Daoy (cell line): ENCODE results near the gene POU3F3. TPM values are rescaled to one million over a fixed set of nuclear protein-coding genes. Genes with fewer than 3 reads are reported as not detected.
A peak's percentile ranks its signal among the peaks of the same experiment; 100 is the strongest.

Experiments
- DNase-seq: peaks from one replicate; pipeline ENCODE4 v3.0.0-alpha.2; 2015; ENCODE audit warnings: low read depth
- total RNA-seq: library from RNA; depleted of rRNA; stranded (reverse); fragments of >200 nt; shearing (Covaris generic); gene quantifications from 2 replicates; pipeline ENCODE4 v1.2.3, GENCODE V29; 2014; rRNA removed

Gene POU3F3
- total RNA-seq, result 5.8 and 6.5 TPM in 2 replicates

DNA sequence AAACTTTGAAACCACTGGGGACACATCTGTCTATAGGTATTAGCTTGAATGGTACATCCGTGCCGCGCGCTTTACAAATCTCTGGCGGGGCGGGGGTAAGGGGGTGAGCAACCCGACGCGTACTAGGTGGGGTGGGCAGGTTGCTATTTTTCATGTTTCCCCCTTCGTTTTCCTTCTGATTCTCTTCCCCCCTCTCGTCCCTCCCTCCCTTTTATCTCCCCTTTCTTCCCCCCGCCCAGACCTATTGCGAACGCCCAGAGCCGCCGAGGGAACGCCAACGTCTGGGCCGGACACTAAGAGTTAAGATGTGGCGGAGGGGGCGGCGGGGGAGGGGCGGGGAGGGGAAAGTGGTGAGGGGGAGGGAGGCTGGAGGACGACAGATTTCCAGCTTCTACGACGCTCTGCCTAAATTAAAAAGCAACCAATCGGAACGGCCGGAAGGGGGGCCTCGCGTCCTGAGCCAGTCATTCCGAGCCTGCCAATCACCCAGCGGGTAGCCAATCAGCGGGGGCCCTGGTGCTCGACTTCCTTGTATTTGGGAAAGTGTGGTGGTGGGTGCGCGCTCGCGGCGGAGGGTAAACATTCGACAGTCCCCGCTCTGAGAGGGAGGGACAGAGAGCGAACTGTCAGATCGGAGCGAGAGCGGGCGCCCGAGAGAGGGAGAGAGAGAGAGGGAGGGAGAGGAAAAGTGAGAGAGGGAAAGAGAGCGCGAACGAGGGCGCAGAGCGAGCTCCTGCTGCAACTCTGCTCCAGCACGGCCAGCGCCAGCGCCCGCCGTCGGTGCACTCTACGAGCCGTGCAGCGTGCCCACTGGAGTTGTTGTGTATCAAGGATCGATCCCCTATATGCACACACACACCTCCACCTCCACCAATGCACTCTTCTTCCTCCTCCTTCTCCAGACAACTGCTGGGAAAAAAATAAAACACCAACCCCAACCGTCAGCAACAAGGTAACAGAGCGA, at the start of gene POU3F3:
Gene POU3F3, plus strand, starts transcription at position 582 of the 964 bp plus-strand sequence. CDS start 1,396 bp downstream, outside the sequence.
- peak; percentile 98 for DNase-seq

GRCh38 chr2:104804148-104804890, 49.6 kb upstream of the POU3F3 start:
- peak; percentile 23 for DNase-seq

GRCh38 chr2:104812286-104812685, 41.6 kb upstream of the POU3F3 start:
- peak; percentile 41 for DNase-seq

- no peak for DNase-seq
Measured at GRCh38 chr2:104816143-104816542, 37.8 kb upstream of the POU3F3 start.

DNA sequence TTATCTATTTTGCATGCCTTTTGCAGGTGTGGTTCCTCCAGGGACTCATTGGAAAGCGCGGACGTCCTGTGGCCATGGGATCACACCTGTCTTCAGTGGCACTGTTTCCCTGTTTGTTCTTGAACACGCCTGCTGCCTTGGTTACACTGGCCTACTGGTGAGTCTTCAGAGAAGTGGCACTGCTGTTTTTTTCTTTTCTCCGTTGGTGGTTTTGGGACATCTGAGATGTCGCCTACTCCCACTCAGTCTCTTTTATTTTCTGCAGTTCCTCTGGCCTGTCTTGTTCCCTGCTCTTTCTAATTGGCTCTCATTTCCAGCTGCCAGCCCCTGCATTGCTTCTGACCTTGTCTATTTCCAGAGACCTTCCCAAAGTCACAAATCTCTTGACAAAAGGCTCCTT, 35.7 kb upstream of the POU3F3 start:
- no peak for DNase-seq

GRCh38 chr2:104820126-104820525, 33.8 kb upstream of the POU3F3 start:
- no peak for DNase-seq

DNA sequence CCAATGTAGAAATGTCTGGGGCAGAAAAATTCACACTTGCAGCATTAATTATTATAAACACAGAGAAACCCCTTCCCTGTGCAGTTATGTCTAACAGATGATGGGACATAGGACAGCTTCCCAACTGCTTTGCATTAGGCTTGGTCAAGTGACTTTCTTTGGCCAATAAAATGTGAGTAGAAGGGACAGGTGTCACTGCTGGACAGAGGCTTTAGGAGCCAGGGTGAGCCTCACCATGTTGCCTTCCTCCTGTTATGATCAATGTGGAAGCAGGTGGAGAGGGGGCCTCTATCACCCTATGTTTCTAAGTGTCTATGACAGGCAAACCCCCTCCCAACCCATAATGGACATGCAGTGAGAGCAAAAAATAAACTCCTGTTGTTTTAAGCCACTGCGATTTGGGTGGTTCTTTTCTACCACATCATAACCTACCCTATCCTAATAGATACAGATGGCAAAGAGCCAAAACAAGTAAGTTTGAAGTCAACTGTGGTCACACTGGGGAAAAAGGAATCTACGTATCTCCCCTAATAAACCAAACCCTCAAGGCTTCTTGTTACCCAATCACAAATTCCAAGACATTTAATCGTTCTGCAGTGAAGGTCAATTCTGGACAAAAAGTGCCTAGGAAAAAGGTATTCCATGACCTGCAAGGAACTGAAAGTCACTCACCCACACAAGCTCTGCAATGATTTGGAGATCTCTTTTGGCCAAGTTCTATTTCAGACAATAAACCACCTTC, 28.6 kb upstream of the POU3F3 start:
- DNase-seq, result no peak

DNA sequence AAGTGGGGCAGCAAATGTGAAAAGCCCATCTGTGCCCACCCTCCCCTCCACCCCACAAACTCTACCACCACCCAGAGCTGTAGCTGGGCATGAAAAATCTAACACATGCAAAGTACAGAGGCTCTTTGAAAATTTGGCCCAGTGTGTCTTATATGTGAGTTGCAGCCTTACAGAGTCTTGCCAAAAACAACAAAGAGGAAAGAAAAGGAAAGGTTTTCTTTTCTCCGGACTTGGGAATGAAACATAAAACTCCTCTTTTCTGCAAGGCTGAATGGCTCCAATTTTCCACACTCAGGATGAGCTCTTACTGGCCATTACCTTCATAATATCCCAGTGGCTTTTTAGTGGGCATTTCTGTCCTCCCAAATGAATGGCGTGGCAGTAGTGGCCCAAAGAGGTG, 27.9 kb upstream of the POU3F3 start:
- DNase-seq, result no peak

GRCh38 chr2:104831742-104832141, 22.2 kb upstream of the POU3F3 start:
- no peak for DNase-seq

DNA sequence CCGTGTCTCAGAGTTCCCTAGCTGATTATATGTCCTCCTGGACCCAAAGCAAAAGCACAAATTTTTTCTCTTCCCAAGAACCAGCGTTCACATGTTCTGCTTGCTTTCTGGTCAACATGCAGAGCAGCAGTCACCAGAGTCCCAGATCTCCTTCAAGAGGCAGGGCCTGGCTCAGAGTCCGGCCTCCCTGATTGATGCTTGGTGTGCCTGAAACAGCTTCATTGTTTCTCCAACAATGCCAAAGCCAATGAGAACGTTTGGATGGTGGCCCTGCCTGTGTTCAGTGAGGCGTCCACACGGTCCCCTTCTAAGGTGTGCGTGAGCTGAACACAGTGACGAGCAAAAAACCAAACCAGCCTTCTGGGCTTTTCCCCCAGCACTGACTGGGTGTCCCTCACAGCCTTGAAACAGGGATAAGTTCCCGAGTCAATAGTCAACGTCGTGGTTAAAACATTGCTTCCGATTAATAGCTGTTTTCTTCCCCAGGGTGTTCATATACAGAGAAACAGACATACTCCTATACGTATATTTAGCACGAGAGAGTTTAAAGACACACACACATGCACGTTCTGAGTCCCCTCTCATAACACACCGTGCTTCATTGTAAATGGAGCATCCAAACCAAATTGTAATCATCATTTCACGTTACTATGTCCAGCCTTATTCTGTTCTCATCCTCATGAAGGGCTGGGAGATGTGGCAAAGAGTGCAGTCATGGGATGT, 19.3 kb upstream of the POU3F3 start:
- no peak for DNase-seq

GRCh38 chr2:104836265-104836664, 17.6 kb upstream of the POU3F3 start:
- DNase-seq, result no peak

DNA sequence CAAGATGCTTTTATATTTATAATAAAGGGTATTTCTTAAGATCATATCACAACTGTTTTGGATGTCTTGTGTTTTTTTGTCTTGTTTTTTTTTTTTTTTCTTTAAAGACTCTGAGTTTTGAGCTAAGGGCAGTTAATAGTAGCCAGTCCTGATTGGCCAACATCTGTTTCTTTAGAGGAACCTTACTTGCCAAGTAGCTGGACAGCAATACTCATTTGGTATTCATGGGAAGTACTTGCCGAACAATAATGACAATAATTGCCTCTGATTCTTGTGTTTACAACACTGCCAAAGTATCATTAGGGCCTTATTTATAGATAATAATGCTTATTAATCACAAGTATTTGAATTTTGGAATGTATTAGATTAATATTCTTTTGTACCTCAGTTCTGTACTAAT, 17.1 kb upstream of the POU3F3 start:
- no peak for DNase-seq

DNA sequence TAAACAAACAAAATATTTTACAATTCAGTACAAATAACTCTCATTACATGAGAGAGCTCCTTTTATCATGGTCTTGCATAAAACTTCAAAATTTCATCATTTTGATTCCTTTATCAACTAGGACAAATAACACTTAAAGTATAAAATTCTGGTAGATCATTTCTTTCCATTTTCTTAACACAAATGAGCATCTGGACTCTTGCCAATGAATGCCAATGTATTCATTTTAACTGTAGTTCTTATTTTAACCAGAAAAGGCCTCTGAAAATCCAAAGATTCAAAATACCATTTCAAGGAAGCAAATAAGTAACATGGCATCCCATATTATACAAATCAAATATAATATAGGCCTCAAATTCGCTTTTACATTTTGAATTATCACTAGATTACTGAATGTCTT, 13.8 kb upstream of the POU3F3 start:
- DNase-seq, result no peak

- no peak for DNase-seq
Measured at GRCh38 chr2:104840893-104841585, 12.9 kb upstream of the POU3F3 start.

DNA sequence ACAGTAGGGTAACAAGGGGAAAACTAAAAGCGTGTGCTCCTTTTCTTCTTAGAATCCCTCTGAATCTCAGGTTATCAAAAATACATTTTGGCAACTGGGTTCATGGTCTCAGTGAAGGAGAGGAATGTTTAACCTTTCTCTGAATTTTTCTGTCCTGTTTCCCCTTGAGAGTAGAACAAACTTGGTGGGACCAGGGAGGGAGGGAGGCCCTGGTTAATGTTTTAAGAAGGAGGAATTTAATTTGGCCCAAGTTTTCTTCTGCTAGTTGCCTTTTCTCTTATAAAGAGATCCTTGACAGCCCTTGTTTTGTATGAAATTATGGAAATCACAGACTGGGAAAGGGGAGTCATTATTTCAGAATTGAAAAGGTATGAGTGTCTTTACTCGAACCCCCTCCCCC, 12.2 kb upstream of the POU3F3 start:
- DNase-seq, result no peak

DNA sequence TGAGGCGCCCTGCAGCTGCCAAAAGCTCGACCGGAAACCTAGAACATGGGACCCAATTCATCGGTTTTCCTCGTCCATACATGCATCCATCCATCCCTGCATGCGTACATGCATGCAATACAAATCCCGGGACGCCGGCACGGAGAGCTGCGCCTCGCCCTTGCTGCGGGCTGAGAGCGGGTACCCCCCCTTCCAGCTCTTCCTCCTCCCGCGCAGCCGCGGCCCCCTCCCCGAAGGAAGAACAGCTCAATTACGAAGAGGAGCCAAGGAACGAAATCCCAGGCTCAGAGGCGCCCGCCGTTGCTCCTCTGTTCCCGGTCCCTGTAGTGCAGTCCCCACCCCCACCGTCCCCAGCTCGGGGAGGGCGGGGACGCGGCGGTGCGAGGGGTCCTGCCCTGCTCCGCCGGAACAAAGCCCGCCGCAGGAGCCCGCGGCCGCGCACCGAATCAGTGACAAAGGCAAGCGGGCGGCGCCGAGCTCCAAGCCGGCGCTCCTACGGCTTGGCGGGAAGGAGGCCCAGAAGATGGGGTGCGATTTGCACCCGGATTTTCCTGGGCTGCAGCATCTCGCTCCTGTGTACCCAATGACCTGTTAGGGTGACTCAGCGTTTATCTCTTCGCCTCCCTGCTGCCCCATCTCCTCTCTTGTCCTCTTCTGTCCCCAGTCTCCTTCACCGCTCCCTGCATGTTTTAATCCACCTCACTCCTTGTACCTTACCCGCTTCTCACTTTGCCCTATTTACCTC, 8.9 kb upstream of the POU3F3 start:
- DNase-seq, result peak; percentile 58

DNA sequence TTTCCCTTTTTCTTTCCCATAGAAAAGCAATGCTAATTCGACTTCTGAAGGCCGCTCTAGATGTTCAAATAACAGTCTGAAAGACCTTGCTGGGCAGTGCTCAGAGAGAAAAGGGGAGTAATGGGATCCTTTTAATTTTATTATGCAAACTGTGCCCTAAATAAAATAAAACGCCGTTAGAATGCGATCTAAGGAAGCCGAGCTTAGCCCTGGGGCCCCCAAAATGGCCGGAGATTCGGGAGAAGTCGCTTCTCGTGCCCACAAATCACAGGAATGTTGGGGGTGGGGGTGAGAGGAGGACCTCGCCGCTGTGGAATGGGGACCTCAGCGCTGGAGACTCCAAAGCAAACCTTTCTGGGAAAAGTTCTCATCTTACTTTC, 8.4 kb upstream of the POU3F3 start:
- peak; percentile 52 for DNase-seq

- DNase-seq, result peak; percentile 33
Measured at GRCh38 chr2:104845946-104846785, 7.7 kb upstream of the POU3F3 start.
